GM12878 (cell line): ENCODE results near the gene PERM1. TPM values are rescaled to one million over a fixed set of nuclear protein-coding genes. Genes with fewer than 3 reads are reported as not detected.

Experiments used
- ATAC-seq: fragments of 200-7000 bp; cut with Tn5 transposase; 3 replicates; pipeline ENCODE4 v1.9.1; 2020; ENCODE audit warnings: mild to moderate bottlenecking, moderate library complexity
- BruUV-seq: library from RNA; stranded (reverse); fragments of 400-500 nt; replicated peaks from 2 replicates; lab custom pipeline; 2021; lab: Mats Ljungman, UMichigan
- CTCF ChIA-PET: fragments of 300-600 bp; sonication (Branson Sonifier 250); formaldehyde crosslinking; extraction: SDS; loops from one replicate; lab custom pipeline; 2021; ENCODE audit warnings: inconsistent platforms; lab: Yijun Ruan, JAX
- POLR2A ChIA-PET: fragments of 350-600 bp; formaldehyde crosslinking; extraction: SDS; loops from one replicate; lab custom pipeline; 2021; ENCODE audit warnings: inconsistent platforms; lab: Charles Lee
- RAD21 ChIA-PET: fragments of 300-600 bp; sonication (Branson Sonifier 250); formaldehyde crosslinking; loops from one replicate; lab custom pipeline; 2023; ENCODE audit warnings: antibody characterized with exemption; ENCODE audit not compliant: unreplicated experiment; lab: Charles Lee
- SMC1A ChIA-PET: fragments of 300-600 bp; sonication (Branson Sonifier 250); formaldehyde crosslinking; loops from one replicate; lab custom pipeline; 2023; ENCODE audit not compliant: unreplicated experiment, uncharacterized antibody; lab: Charles Lee
- DNase-seq: peaks from one replicate; pipeline ENCODE4 v3.0.0-alpha.2; 2011; ENCODE audit warnings: low read depth, low spot score
- FAIRE-seq: peaks from 3 replicates; lab custom pipeline; 2011; peaks lifted over from hg19 to GRCh38; lab: Jason Lieb, UNC
- H2AFZ ChIP-seq: 2 replicates; pipeline ENCODE4 v1.6.0; 2011; ENCODE audit warnings: low read depth, low read length, control low read depth; ENCODE audit not compliant: control insufficient read depth
- H3K27ac ChIP-seq: 2 replicates; pipeline ENCODE4 v1.5.1; 2011; ENCODE audit warnings: control low read depth; ENCODE audit not compliant: control insufficient read depth, insufficient read depth
- H3K27me3 ChIP-seq, 2 experiments: replicated peaks in 1 of 2; 2 replicates each; pipeline versions ENCODE4 v1.6.0 to v1.6.1; 2011; ENCODE audit warnings: low read length in 1 of 2; ENCODE audit not compliant: control insufficient read depth in 2 of 2, insufficient read depth in 2 of 2
- H3K36me3 ChIP-seq, 2 experiments: 2 replicates each; pipeline ENCODE4 v1.5.1; 2011; ENCODE audit warnings: low read length in 1 of 2; ENCODE audit not compliant: control insufficient read depth in 2 of 2, insufficient read depth in 2 of 2
- H3K4me1 ChIP-seq: 2 replicates; pipeline ENCODE4 v1.6.1; 2011; ENCODE audit warnings: mild to moderate bottlenecking, low read length, moderate library complexity, mixed read lengths; ENCODE audit not compliant: control insufficient read depth, insufficient read depth
- H3K4me2 ChIP-seq: 2 replicates; pipeline ENCODE4 v1.6.0; 2011; ENCODE audit warnings: control low read depth; ENCODE audit not compliant: control insufficient read depth, insufficient read depth
- H3K4me3 ChIP-seq: fragments of 200-600 bp; sonication (generic); 2 replicates; pipeline ENCODE4 v1.5.1; 2016
- H3K79me2 ChIP-seq: 2 replicates; pipeline ENCODE4 v1.6.0; 2011; ENCODE audit warnings: low read length; ENCODE audit not compliant: control insufficient read depth, insufficient read depth
- H3K9ac ChIP-seq: 2 replicates; pipeline ENCODE4 v1.8.0; 2011; ENCODE audit warnings: low read length, control low read depth, mixed read lengths; ENCODE audit not compliant: control insufficient read depth, insufficient read depth
- H3K9me3 ChIP-seq: replicated peaks from 3 replicates; pipeline ENCODE4 v1.5.1; 2011; ENCODE audit warnings: mild to moderate bottlenecking, low read length; ENCODE audit not compliant: control insufficient read depth, insufficient read depth
- H4K20me1 ChIP-seq: 2 replicates; pipeline ENCODE4 v1.6.0; 2011; ENCODE audit not compliant: control insufficient read depth, insufficient read depth
- BCL11A ChIP-seq: IDR thresholded peaks from 2 replicates; pipeline ENCODE4 v1.6.1; 2011; ENCODE audit warnings: low read depth, low read length
- E2F8 ChIP-seq: fragments of 450-650 bp; IDR thresholded peaks from 2 replicates; pipeline ENCODE4 v1.6.1; 2018; ENCODE audit warnings: mild to moderate bottlenecking, low read depth, moderate library complexity; ENCODE audit not compliant: partially characterized antibody
- ETV6 ChIP-seq, 2 experiments: fragments of 450-650 bp in 1 of 2; IDR thresholded peaks in 1 of 2; conservative IDR thresholded peaks in 1 of 2; 2 replicates each; pipeline ENCODE4 v1.6.1; 2014; ENCODE audit warnings: antibody characterized with exemption in 1 of 2, borderline replicate concordance in 1 of 2, low read depth in 1 of 2, mild to moderate bottlenecking in 1 of 2, moderate library complexity in 1 of 2
- FOXK2 ChIP-seq: fragments of 450-650 bp; IDR thresholded peaks from 2 replicates; pipeline ENCODE4 v1.6.1; 2017; ENCODE audit warnings: mild to moderate bottlenecking, moderate library complexity
- GATAD2B ChIP-seq: fragments of 450-650 bp; conservative IDR thresholded peaks from 2 replicates; pipeline ENCODE4 v1.6.1; 2017; ENCODE audit warnings: low read depth, mild to moderate bottlenecking, moderate library complexity
- NFYA ChIP-seq: IDR thresholded peaks from 2 replicates; pipeline ENCODE4 v1.6.1; 2011; ENCODE audit warnings: low read depth, mild to moderate bottlenecking, low read length, improper control_type of control experiment, borderline replicate concordance
- NR2C2 ChIP-seq: IDR thresholded peaks from 2 replicates; pipeline ENCODE4 v1.6.1; 2011; ENCODE audit warnings: borderline replicate concordance, low read depth; ENCODE audit not compliant: control insufficient read depth, insufficient read length
- PML ChIP-seq: IDR thresholded peaks from 2 replicates; pipeline ENCODE4 v1.6.1; 2012; ENCODE audit warnings: low read length, inconsistent platforms
- POU2F2 ChIP-seq: IDR thresholded peaks from 3 replicates; pipeline ENCODE4 v1.6.1; 2011; ENCODE audit warnings: low read depth, mild to moderate bottlenecking, low read length, borderline replicate concordance
- RB1 ChIP-seq: fragments of 450-650 bp; formaldehyde crosslinking; IDR thresholded peaks from 2 replicates; pipeline ENCODE4 v1.6.1; 2017; ENCODE audit warnings: mild to moderate bottlenecking, borderline replicate concordance
- RELA ChIP-seq: fragments of 450-650 bp; IDR thresholded peaks from 2 replicates; pipeline ENCODE4 v1.8.0; 2014; ENCODE audit warnings: borderline replicate concordance; ENCODE audit not compliant: partially characterized antibody
- SRF ChIP-seq, 2 experiments: IDR thresholded peaks; 2 replicates each; pipeline ENCODE4 v1.6.1; 2011; ENCODE audit warnings: low read depth in 2 of 2, low read length in 2 of 2, mild to moderate bottlenecking in 1 of 2, moderate library complexity in 1 of 2
- USF1 ChIP-seq: IDR thresholded peaks from 2 replicates; pipeline ENCODE4 v1.6.1; 2011; ENCODE audit warnings: borderline replicate concordance, low read depth, mild to moderate bottlenecking, moderate library complexity, mixed read lengths, low read length; ENCODE audit not compliant: insufficient read depth; ENCODE audit errors: extremely low read length
- WGBS: methylation state at CpG from one replicate; pipeline ENCODE4 v1.1.6; 2016; ENCODE audit warnings: low lambda C conversion rate; ENCODE audit not compliant: insufficient replicate concordance, insufficient coverage; ENCODE audit errors: missing lambda C conversion rate; 5-methylcytosine and 5-hydroxymethylcytosine counted together
- in situ Hi-C: fragments of 300-500 bp; cut with MboI; formaldehyde crosslinking; loops from 9 replicates; pipeline ENCODE4 v1.14.3; 2018; ENCODE audit warnings: mixed read lengths
- intact Hi-C: fragments of 100-400 bp; cut with micrococcal nuclease; formaldehyde crosslinking; loops from one replicate; pipeline ENCODE4 v1.14.2; 2022; ENCODE audit not compliant: unreplicated experiment
- polyA plus RNA-seq, 11 experiments: library from polyadenylated mRNA; depleted of rRNA in 4 of 11; unstranded in 6 of 11; stranded (reverse) in 5 of 11; fragments of >200 nt; fragmentation: Nextera tagmentation in 4 of 11; fragmentation: Illumina TruSeq in 1 of 11; extraction: Ambion mirVana in 4 of 11; extraction: Trizol in 1 of 11; gene quantifications; 1 replicate in 1 of 11; 2 replicates in 10 of 11; pipeline versions ENCODE4 v1.2.1 to v1.2.3, GENCODE V29; 2011 to 2016; ENCODE audit warnings: inconsistent platforms in 2 of 11, missing spikeins in 2 of 11, low read depth in 1 of 11
- total RNA-seq, 4 experiments: library from RNA; depleted of rRNA in 3 of 4; stranded (reverse); fragments of >200 nt in 3 of 4; fragmentation: Illumina TruSeq in 1 of 4; extraction: Trizol in 1 of 4; gene quantifications; 2 replicates each; pipeline versions ENCODE4 v1.2.1 to v1.2.3, GENCODE V29; 2013 to 2021
- TF ChIP-seq, protein P1 (sequence below): IDR thresholded peaks from 2 replicates; pipeline ENCODE4 v1.6.1; 2012; ENCODE audit warnings: low read depth, low read length, improper control_type of control experiment

The PERM1 gene
- total and polyA plus RNA-seq, 10 of the 15 experiments (the other 5 are each of a cell fraction or from before 2014, with no cell fraction given) = not detected

DNA sequence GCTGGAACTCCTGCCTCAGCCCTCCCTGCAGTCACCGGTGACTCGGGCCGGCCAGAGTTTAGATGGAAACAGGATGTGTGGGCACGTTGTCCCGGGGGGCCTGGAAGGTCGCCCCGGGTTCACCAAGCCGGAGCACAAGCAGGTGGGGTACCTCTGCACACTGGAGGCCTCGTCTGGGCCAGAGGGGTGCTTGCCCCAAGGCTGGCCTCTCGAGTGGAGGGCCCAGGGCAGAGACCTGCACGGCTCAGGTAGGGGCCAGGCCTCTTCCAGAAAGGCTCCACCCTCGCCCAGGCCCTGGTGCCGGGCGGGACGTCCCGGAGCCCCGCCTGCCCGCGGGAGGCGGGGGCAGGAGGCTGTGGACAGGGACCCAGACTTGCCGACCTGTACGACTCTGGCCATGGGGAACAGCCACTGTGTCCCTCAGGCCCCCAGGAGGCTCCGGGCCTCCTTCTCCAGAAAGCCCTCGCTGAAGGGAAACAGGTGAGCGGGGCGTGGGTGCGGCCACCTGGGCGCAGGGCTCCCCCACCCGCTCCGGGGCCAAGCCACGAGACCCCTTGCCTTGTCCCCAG lies 15.7 kb downstream of the PERM1 start, which contains the start of gene PLEKHN1:
TSS of gene PLEKHN1 (plus strand) at position 348 of the 569 bp plus-strand sequence. CDS start at position 398, 50 bp downstream.
- H2AFZ ChIP-seq = peak within 1 kb of the TSS; percentile 90
- no peaks in the 10 kb centered on the region for H3K79me2 ChIP-seq
- no peaks in the 10 kb centered on the region; a peak in 1 of 4 replicates for H3K36me3 ChIP-seq
- ChIA-PET POLR2A (interaction anchor here (0.8 to 1.1 kb wide), 5 partner anchors 15 to 307 kb away, joined by 3 read pairs; partner anchors contain the start of genes ISG15, PERM1 and UBE2J2), SMC1A (interaction anchor here (1.1 kb wide), 1 partner anchor 16 kb away, joined by 3 read pairs; no protein-coding TSS in a partner anchor), RAD21 (interaction anchor here (0.9 to 1.1 kb wide), 3 partner anchors 24 to 61 kb away, joined by 4 to 5 read pairs (median 4); no protein-coding TSS in a partner anchor), CTCF (interaction anchor here (0.7 to 1.0 kb wide), 3 partner anchors 35 to 92 kb away, joined by 3 to 4 read pairs (median 3); partner anchors contain the start of gene ISG15)
- no peaks in the 10 kb centered on the region for H3K9me3 ChIP-seq
- 3% methylated on average over 31 of the region's 31 CpGs for WGBS
- no peaks in the 10 kb centered on the region for H4K20me1 ChIP-seq
- peak within 1 kb of the TSS; percentile 69 for H3K9ac ChIP-seq
- intact Hi-C loops = no loop called here
- H3K27ac ChIP-seq = peak within 1 kb of the TSS; percentile 44; the same call in 1 of the 2 replicates
- peak; percentile 83 for ATAC-seq
- peak within 1 kb of the TSS; percentile 72 for H3K4me3 ChIP-seq
- no TSS peak for BruUV-seq
- TF ChIP-seq RELA (no peak), FOXK2 (no peak), NFYA (no peak), USF1 (no peak), GATAD2B (no peak), POU2F2 (no peak), RB1 (no peak), SRF (IDR thresholded peaks at IDR 0.05; ENCODE audit: low read depth in 2 of 2, low read length in 2 of 2) (no peak), ETV6 (conservative IDR thresholded peaks at IDR 0.05 in 1 of 2, IDR thresholded peaks at IDR 0.05 in 1 of 2; ENCODE audit: borderline replicate concordance in 1 of 2, low read depth in 1 of 2) (no peak), BCL11A (no peak), PML (no peak), E2F8 (no peak), NR2C2 (no peak)
- TF ChIP-seq, protein P1, sequence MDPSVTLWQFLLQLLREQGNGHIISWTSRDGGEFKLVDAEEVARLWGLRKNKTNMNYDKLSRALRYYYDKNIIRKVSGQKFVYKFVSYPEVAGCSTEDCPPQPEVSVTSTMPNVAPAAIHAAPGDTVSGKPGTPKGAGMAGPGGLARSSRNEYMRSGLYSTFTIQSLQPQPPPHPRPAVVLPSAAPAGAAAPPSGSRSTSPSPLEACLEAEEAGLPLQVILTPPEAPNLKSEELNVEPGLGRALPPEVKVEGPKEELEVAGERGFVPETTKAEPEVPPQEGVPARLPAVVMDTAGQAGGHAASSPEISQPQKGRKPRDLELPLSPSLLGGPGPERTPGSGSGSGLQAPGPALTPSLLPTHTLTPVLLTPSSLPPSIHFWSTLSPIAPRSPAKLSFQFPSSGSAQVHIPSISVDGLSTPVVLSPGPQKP = no peak
- TF ChIP-seq, all 136 proteins: peak for 0
- Histone ChIP-seq H3K4me1 (peaks cover 14% of the 10 kb centered on the region), H3K27me3 (no peaks in the 10 kb centered on the region), H3K4me2 (peak within 1 kb of the TSS; percentile 97)
- DNase-seq = no peak
- no peak for FAIRE-seq
- in situ Hi-C loops = no loop called here
